BLaER1 (cell line): ENCODE results near the gene GNB1L.

ENCODE experiments used
- H3K27ac ChIP-seq: shearing (Covaris generic); formaldehyde crosslinking; 2 replicates; pipeline ENCODE4 v1.8.1; 2022
- H3K27me3 ChIP-seq: shearing (Covaris generic); formaldehyde crosslinking; 2 replicates; pipeline ENCODE4 v1.8.1; 2022
- H3K36me3 ChIP-seq: shearing (Covaris generic); formaldehyde crosslinking; 2 replicates; pipeline ENCODE4 v1.8.1; 2022
- H3K4me1 ChIP-seq: shearing (Covaris generic); formaldehyde crosslinking; 2 replicates; pipeline ENCODE4 v1.8.1; 2022
- H3K4me2 ChIP-seq: shearing (Covaris generic); formaldehyde crosslinking; 2 replicates; pipeline ENCODE4 v1.8.1; 2022
- H3K4me3 ChIP-seq: shearing (Covaris generic); formaldehyde crosslinking; 2 replicates; pipeline ENCODE4 v1.8.1; 2022
- H3K9ac ChIP-seq: shearing (Covaris generic); formaldehyde crosslinking; 2 replicates; pipeline ENCODE4 v1.8.1; 2022
- H3K9me3 ChIP-seq: shearing (Covaris generic); formaldehyde crosslinking; 2 replicates; pipeline ENCODE4 v1.8.1; 2022
- H4K20me1 ChIP-seq: shearing (Covaris generic); formaldehyde crosslinking; 2 replicates; pipeline ENCODE4 v1.8.1; 2022
- Cebpa-rat ChIP-seq: shearing (Covaris generic); IDR thresholded peaks from 2 replicates; pipeline ENCODE4 v1.8.1; 2022

The GNB1L gene

DNA sequence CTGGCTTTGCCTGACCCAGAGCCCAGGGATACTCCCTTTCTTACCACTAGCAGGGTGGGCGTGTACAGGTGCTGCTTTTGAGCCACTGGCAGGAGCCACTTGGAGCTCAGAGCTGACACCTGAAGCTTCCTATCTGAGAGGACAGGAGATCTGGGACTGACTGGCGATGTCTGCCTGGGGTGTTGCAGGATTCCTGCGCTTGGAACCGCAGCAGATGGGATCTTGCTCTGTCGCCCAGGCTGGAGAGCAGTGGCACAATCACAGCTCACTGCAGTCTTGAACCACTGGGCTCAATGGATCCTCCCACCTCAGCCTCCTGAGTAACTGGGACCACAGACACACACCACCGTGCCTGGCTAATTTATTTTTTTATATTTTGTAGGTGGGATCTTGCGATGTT lies 113.6 kb downstream of the GNB1L start:
- Histone ChIP-seq H4K20me1 (no peaks in the 10 kb centered on the region), H3K27me3 (no peaks in the 10 kb centered on the region), H3K4me3 (no peak overlapping the region), H3K9ac (no peak overlapping the region), H3K4me2 (no peak overlapping the region), H3K4me1 (peaks cover 20% of the 10 kb centered on the region), H3K36me3 (no peaks in the 10 kb centered on the region), H3K27ac (no peak overlapping the region), H3K9me3 (no peaks in the 10 kb centered on the region)
- TF ChIP-seq Cebpa-rat, result no peak

DNA sequence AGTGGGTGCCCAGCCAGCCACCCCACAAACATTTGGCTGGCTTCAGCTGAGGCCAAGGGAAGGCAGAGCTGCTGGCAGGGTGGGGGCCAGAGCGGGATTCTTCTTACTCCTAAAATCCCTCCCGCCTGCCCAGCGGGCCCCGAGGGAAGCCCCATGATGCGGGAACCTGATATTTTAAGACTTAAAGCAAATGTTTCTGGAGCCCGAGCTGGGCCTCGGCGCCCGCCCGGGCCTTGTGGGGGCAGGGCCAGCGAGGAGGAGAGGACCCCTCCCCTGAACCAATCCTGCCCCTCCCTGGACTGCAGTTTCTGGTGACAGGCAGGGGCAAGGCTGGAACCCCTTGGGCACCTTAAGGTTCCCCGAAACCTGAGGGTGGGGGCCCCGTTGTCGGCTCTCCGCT lies 114.1 kb downstream of the GNB1L start:
- H3K4me1 ChIP-seq, result peaks cover 16% of the 10 kb centered on the region
- H3K9ac ChIP-seq, result no peak overlapping the region
- no peaks in the 10 kb centered on the region for H3K36me3 ChIP-seq
- no peak overlapping the region for H3K4me3 ChIP-seq
- no peak overlapping the region for H3K27ac ChIP-seq
- H4K20me1 ChIP-seq, result no peaks in the 10 kb centered on the region
- no peaks in the 10 kb centered on the region for H3K9me3 ChIP-seq
- H3K27me3 ChIP-seq, result no peaks in the 10 kb centered on the region
- no peak overlapping the region for H3K4me2 ChIP-seq
- no peak for TF ChIP-seq Cebpa-rat

DNA sequence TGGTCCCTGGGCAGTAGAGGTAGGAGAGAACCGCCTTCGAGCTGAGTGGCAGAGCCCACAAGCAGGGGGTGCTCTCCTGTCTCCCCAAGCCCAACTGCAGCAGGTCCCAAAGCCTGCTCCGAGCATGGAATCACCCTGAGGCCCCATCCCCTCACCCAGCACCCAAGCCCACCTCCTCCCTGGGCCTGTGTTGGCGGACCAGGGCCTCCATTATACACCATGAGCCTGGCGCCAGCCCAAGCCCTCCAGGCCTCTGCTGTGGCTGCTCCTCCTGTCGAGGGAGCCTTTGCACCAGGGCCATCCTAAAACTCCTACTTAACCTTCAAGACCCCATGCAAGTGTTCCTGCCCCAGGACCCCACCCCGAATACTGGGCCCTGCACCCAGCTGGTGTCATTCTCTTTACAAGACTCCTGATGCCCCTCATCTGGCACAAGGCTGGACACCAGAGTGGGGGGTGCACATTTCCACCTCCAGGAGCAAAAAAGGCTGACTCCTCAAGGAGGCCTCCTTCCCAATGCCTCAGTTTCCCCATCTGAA lies 114.7 kb downstream of the GNB1L start:
- H3K36me3 ChIP-seq, result no peaks in the 10 kb centered on the region
- H4K20me1 ChIP-seq, result no peaks in the 10 kb centered on the region
- no peak overlapping the region for H3K4me2 ChIP-seq
- no peak overlapping the region for H3K9ac ChIP-seq
- no peaks in the 10 kb centered on the region for H3K27me3 ChIP-seq
- H3K4me3 ChIP-seq, result no peak overlapping the region
- no peak overlapping the region for H3K27ac ChIP-seq
- no peaks in the 10 kb centered on the region for H3K9me3 ChIP-seq
- no peak for TF ChIP-seq Cebpa-rat
- H3K4me1 ChIP-seq, result peaks cover 14% of the 10 kb centered on the region

DNA sequence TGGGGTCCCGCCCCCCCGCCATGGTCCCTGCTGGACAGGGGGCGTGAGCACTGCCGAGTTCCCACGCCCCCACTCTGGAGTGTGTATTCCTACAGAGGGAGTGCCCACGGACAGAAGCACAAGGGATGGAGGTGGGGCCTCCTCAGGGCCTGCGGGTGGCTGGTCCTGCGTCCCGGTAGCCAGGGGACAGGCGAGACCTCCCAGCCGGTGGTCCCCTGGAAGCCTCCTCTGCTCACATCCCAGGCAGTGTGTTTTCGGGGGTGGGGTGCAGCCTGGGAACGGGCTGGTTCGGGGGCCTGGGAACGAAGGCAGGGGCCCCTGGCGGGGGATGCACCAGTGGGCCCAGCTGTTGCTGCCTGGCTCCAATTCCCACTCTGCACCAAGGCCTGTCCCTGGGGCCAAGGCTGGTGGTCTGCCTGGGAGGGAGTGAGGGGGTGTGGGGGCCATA lies 115.2 kb downstream of the GNB1L start:
- no peak overlapping the region for H3K9ac ChIP-seq
- no peak overlapping the region for H3K4me3 ChIP-seq
- H3K4me1 ChIP-seq, result peaks cover 14% of the 10 kb centered on the region
- H3K36me3 ChIP-seq, result no peaks in the 10 kb centered on the region
- H3K9me3 ChIP-seq, result no peaks in the 10 kb centered on the region
- no peak for TF ChIP-seq Cebpa-rat
- no peak overlapping the region for H3K27ac ChIP-seq
- no peak overlapping the region for H3K4me2 ChIP-seq
- H4K20me1 ChIP-seq, result no peaks in the 10 kb centered on the region
- H3K27me3 ChIP-seq, result no peaks in the 10 kb centered on the region

DNA sequence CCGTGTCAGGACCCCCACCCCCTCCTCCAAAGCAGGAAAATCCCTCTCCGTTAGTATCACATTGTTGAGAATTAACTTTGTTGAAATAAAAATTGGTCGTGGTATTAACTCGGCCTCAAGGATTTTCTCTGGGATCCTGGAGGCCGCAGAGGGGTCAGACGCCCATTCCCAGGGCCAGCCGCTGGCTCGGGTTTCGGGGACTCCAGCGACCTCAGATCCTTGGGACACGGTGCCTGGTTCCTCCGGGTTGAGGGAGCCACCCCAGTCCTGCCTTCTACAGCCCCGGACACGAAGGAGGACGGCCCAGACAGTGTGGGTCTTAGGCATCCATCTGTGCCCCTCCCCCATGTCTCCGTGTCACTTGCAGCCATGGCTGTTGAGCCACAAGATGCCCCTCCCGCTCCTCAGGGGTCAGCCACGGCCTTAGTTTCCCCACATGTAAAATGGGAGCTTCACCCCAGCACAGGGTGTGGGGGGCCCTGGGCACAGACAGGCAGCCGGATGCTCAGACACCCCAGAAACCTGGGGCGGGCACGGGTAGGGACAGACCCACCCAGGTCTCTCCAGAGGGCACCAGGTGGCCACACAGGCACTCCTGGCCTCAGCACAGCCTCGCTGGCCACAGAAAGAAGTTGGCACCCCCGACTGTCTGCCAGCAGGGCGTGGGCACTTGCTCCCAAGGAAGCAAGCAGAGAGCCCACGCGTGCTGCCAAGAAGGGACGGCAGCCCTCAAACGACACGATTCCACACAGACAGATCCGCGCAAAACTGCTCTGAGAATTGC lies 115.8 kb downstream of the GNB1L start:
- Histone ChIP-seq H3K4me3 (no peak overlapping the region), H3K4me1 (peaks cover 14% of the 10 kb centered on the region), H3K9ac (no peak overlapping the region), H3K36me3 (no peaks in the 10 kb centered on the region), H3K27ac (no peak overlapping the region), H3K9me3 (no peaks in the 10 kb centered on the region), H3K4me2 (no peak overlapping the region), H3K27me3 (no peaks in the 10 kb centered on the region), H4K20me1 (no peaks in the 10 kb centered on the region)
- TF ChIP-seq Cebpa-rat, result no peak

DNA sequence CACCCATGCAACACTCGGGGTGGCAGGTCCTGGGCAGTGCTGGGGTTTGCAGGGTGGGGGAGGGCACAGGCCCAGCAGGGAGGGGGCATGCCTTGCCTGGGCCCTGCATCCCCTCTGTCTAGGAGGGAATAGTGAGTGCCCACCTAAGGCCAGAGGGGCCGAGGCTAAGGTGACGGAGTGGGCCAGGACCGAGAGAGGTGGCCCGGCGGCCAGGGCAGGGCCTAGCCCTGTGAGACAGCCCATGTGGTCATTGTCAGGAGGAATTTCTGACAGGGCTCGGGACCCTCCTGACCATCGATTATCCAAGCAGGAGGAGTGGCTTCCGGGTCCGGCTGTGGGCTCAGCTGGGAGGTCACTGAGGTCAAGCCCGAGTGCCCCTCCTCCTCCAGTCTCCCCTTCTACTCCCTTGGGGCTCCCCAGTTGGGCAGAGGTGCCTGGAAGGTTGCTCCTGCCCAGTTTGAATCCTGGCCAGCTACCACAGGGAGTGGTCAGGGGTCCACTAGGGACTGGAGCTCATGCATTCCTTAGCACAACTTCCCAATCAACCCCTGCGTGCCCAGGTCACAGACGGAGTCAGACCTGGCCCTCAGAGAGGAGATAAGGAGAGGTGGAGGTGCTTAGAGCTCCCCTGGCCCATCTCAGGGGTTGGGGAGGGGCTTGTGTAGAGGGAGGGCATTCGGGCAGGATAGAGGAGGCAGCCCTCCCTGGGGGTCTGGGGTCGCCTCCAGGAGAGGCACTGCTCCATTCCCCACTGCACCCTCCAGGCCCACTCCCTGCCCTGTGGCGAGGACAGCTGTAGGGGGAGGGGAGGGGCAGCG lies 116.6 kb downstream of the GNB1L start:
- Histone ChIP-seq H3K36me3 (no peaks in the 10 kb centered on the region), H3K27me3 (no peaks in the 10 kb centered on the region), H3K9ac (no peak overlapping the region), H3K4me1 (peaks cover 14% of the 10 kb centered on the region), H3K4me2 (no peak overlapping the region), H4K20me1 (no peaks in the 10 kb centered on the region), H3K9me3 (no peaks in the 10 kb centered on the region), H3K27ac (no peak overlapping the region), H3K4me3 (no peak overlapping the region)
- no peak for TF ChIP-seq Cebpa-rat

DNA sequence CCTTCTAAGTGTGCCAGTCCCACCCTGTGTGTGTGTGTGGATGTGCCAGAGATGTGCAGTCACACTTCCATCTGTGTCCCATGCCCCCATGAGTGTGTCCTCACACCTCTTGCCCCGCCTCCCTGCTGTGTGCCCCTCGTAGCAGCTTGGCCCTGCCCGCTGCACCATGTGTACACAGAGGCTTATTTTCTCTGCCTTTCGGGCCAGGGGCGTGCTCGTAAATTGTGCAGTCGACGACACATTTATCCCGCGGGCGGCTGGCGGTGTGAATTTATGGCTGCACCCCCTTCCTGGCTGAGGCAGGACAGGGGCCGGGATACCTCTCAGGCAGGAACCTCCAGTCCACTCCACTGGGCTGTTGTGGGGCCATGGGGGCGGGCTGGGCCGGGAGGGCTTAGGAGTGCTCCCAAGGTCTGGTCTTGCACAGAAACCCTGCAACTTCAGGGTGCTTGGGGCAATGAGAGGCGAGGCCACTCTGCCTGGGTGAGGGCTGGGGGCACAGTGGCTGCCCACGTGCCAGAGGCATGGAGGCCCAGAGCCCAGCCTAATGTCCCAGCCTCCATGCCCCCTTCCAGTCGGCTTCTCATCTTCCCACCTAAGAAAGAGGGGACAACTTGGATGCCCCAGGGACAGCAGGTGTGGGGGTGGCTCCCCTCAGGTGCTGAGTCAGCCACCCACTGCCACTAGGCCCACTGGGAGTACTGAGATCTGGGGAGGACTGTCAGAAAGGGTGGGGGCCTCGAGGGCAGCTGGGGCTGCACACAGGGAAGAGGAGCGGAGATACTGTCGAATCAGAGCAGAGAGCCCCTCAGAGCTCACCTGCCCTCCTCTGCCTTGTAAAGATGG lies 118.8 kb downstream of the GNB1L start:
- no peak overlapping the region for H3K9ac ChIP-seq
- TF ChIP-seq Cebpa-rat, result no peak

DNA sequence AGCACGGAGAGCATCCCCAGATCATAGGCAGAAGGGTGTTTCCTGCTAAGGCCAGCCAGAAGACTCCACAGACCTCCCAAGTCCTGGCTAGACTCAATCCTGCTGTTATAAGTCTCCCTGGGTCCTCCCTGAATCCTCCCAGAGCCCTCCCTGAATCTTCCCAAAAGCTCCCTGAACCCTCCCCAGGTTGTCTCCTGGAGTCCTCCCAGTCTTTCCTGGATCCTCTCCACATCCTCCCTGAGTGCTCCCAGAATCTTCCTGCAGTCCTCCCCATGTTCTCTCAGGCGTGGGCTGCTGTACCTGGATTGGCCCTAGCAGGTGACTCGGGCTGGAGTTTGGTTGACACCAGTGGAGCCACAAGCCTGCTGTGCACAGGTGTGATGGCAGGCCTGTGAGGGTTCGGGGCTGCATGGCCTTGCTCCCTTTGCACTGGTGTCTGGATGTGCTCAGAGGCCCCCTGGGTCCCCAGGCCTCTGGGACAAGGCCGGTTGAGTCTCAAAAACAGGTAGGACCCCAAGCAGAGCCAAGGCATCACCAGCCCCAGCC lies 119.8 kb downstream of the GNB1L start:
- Histone ChIP-seq H3K9ac (no peak overlapping the region), H3K4me3 (no peak overlapping the region)
- no peak for TF ChIP-seq Cebpa-rat

More for the DNA sequence above, 118.8 kb downstream of the GNB1L start:
- no peaks in the 10 kb centered on the region for H3K27me3 ChIP-seq
- no peak overlapping the region for H3K4me2 ChIP-seq
- no peaks in the 10 kb centered on the region for H3K9me3 ChIP-seq
- H3K4me1 ChIP-seq, result peaks cover 11% of the 10 kb centered on the region; the same call in 1 of the 2 replicates
- no peaks in the 10 kb centered on the region for H3K36me3 ChIP-seq
- no peaks in the 10 kb centered on the region for H4K20me1 ChIP-seq
- H3K4me3 ChIP-seq, result no peak overlapping the region
- H3K27ac ChIP-seq, result no peak overlapping the region

DNA sequence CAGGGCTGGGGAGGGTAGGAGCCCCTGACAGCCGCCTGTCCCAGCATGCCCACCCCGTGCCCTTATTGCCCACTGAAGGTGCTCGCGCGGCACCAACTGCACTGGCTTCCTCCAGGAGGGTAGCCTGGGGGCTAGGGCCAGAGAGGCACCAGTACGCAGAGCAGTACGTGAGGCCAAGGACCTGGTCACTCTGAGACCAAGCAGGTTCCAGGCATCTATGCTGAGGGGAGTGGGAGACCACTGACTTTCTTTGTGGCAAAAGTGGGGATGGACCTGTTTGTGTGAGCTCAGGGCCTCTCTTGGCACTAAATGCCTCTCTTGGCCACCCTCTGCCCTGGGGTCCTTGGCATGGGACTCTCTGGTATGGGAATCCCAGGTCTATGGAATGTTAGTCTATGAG lies 120.5 kb downstream of the GNB1L start:
- no peaks in the 10 kb centered on the region for H3K27me3 ChIP-seq
- no peaks in the 10 kb centered on the region for H4K20me1 ChIP-seq
- no peak overlapping the region for H3K9ac ChIP-seq
- H3K36me3 ChIP-seq, result no peaks in the 10 kb centered on the region
- no peak overlapping the region for H3K4me2 ChIP-seq
- peaks cover 9% of the 10 kb centered on the region; the same call in 1 of the 2 replicates for H3K4me1 ChIP-seq
- no peak overlapping the region for H3K27ac ChIP-seq
- no peak overlapping the region for H3K4me3 ChIP-seq
- H3K9me3 ChIP-seq, result no peaks in the 10 kb centered on the region
- TF ChIP-seq Cebpa-rat, result no peak

More for the DNA sequence above, 119.8 kb downstream of the GNB1L start:
- Histone ChIP-seq H4K20me1 (no peaks in the 10 kb centered on the region), H3K36me3 (no peaks in the 10 kb centered on the region), H3K27ac (no peak overlapping the region), H3K27me3 (no peaks in the 10 kb centered on the region), H3K4me2 (no peak overlapping the region), H3K4me1 (peaks cover 14% of the 10 kb centered on the region; the same call in 1 of the 2 replicates), H3K9me3 (no peaks in the 10 kb centered on the region)
